Measurements from ENCODE around the gene LAMA3. TPM values are rescaled to one million over a fixed set of nuclear protein-coding genes. Genes with fewer than 3 reads are reported as not detected.

LAMA3 gene
- total and polyA plus RNA-seq, 2 donors from 2014 or later = 4.4 to 66.0 TPM

- H3K9me3 ChIP-seq (ENCODE audit: control insufficient read depth in 2 of 3, insufficient read depth in 1 of 3, low read length in 3 of 3) = no peaks in the 10 kb centered on the region
- TF ChIP-seq CTCF (IDR thresholded peaks at IDR 0.05; ENCODE audit: borderline replicate concordance, extremely low read depth, insufficient read depth) = no peak
- H3K4me1 ChIP-seq (ENCODE audit: control insufficient read depth in 2 of 3, insufficient read depth in 2 of 3, low read depth in 1 of 3, low read length in 3 of 3) = no peaks in the 10 kb centered on the region
- FAIRE-seq (no peak), DNase-seq (no peak)
- intact Hi-C loops (cut with DNase I) = no loop called here
- H3K4me3 ChIP-seq (ENCODE audit: low read length in 3 of 3) = no peak overlapping the region
- H3K36me3 ChIP-seq (ENCODE audit: control insufficient read depth in 2 of 3, insufficient read depth in 3 of 3, low read length in 3 of 3) = no peaks in the 10 kb centered on the region
- H3K9ac ChIP-seq (ENCODE audit: low read length in 3 of 3) = no peak overlapping the region
- H3K27ac ChIP-seq (ENCODE audit: low read depth in 2 of 2, low read length in 2 of 2) = no peak overlapping the region
- H3K27me3 ChIP-seq (ENCODE audit: control insufficient read depth, insufficient read depth, low read length) = no peaks in the 10 kb centered on the region
Observed at GRCh38 chr18:23950644-23951043, 261.4 kb downstream of the LAMA3 start.

DNA sequence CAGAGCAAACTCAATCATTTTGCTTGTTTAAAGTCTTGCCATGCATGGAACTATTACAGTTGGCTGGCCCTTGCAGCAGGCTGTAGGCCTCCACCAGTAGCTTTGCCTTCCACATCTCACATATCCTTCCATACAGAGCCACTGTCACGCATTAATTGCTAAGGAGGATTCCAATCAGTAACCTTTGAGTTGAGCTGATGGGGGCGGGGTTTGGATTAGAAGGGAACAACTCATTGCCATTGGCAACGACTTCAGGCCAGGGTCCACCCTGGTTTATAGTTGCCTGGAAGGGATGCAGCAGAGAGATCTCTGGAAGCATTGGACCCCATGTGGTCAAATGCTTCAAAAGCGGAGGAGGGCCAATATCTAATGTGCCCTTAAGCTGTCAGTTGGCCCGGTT is 262.0 kb downstream of the LAMA3 start:
- no peak overlapping the region for H3K9ac ChIP-seq (ENCODE audit: low read length in 3 of 3)
- H3K27me3 ChIP-seq (ENCODE audit: control insufficient read depth, insufficient read depth, low read length) = no peaks in the 10 kb centered on the region
- H3K4me1 ChIP-seq (ENCODE audit: control insufficient read depth in 2 of 3, insufficient read depth in 2 of 3, low read depth in 1 of 3, low read length in 3 of 3) = no peaks in the 10 kb centered on the region
- no peak for FAIRE-seq
- no peaks in the 10 kb centered on the region for H3K9me3 ChIP-seq (ENCODE audit: control insufficient read depth in 2 of 3, insufficient read depth in 1 of 3, low read length in 3 of 3)
- intact Hi-C loops (cut with DNase I) = no loop called here
- H3K4me3 ChIP-seq (ENCODE audit: low read length in 3 of 3) = no peak overlapping the region
- no peak for DNase-seq
- H3K36me3 ChIP-seq (ENCODE audit: control insufficient read depth in 2 of 3, insufficient read depth in 3 of 3, low read length in 3 of 3) = no peaks in the 10 kb centered on the region
- TF ChIP-seq CTCF (IDR thresholded peaks at IDR 0.05; ENCODE audit: borderline replicate concordance, extremely low read depth, insufficient read depth) = no peak
- H3K27ac ChIP-seq (ENCODE audit: low read depth in 2 of 2, low read length in 2 of 2) = no peak overlapping the region

DNA sequence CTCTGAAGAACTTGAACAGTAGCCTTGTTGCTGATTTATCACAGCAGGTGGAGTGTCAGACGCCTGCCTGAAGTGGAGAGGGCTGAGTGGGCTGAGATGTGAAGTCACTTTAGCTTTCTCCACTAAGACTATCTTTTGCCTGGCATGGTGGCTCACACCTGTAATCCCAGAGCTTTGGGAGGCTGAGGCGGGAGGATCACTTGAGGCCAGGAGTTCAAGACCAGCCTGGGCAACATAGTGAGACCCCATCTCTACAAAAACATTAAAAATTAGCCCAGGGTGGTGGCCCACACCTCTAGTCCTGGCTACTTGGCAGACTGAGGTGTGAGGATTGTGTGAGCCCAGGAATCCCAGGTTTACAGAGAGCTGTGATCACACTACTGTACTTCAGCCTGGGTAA is 264.7 kb downstream of the LAMA3 start:
- H3K36me3 ChIP-seq (ENCODE audit: control insufficient read depth in 2 of 3, insufficient read depth in 3 of 3, low read length in 3 of 3) = no peaks in the 10 kb centered on the region
- peaks cover 0 to 4% (median 0%) of the 10 kb centered on the region in 3 donors for H3K4me1 ChIP-seq (ENCODE audit: control insufficient read depth in 2 of 3, insufficient read depth in 2 of 3, low read depth in 1 of 3, low read length in 3 of 3)
- no peaks in the 10 kb centered on the region for H3K9me3 ChIP-seq (ENCODE audit: control insufficient read depth in 2 of 3, insufficient read depth in 1 of 3, low read length in 3 of 3)
- H3K9ac ChIP-seq (ENCODE audit: low read length in 3 of 3) = no peak overlapping the region
- DNase-seq (no peak), FAIRE-seq (no peak)
- intact Hi-C loops (cut with DNase I) = no loop called here
- H3K4me3 ChIP-seq (ENCODE audit: low read length in 3 of 3) = no peak overlapping the region
- H3K27ac ChIP-seq (ENCODE audit: low read depth in 2 of 2, low read length in 2 of 2) = no peak overlapping the region
- H3K27me3 ChIP-seq (ENCODE audit: control insufficient read depth, insufficient read depth, low read length) = no peaks in the 10 kb centered on the region
- TF ChIP-seq CTCF (IDR thresholded peaks at IDR 0.05; ENCODE audit: borderline replicate concordance, extremely low read depth, insufficient read depth) = no peak

- DNase-seq = no peak
- H3K27ac ChIP-seq (ENCODE audit: low read depth in 2 of 2, low read length in 2 of 2) = no peak overlapping the region
- H3K27me3 ChIP-seq (ENCODE audit: control insufficient read depth, insufficient read depth, low read length) = no peaks in the 10 kb centered on the region
- no peak for TF ChIP-seq CTCF (IDR thresholded peaks at IDR 0.05; ENCODE audit: borderline replicate concordance, extremely low read depth, insufficient read depth)
- FAIRE-seq = no peak
- H3K9me3 ChIP-seq (ENCODE audit: control insufficient read depth in 2 of 3, insufficient read depth in 1 of 3, low read length in 3 of 3) = no peaks in the 10 kb centered on the region
- intact Hi-C loops (cut with DNase I) = no loop called here
- H3K4me3 ChIP-seq (ENCODE audit: low read length in 3 of 3) = no peak overlapping the region
- no peak overlapping the region for H3K9ac ChIP-seq (ENCODE audit: low read length in 3 of 3)
- H3K4me1 ChIP-seq (ENCODE audit: control insufficient read depth in 2 of 3, insufficient read depth in 2 of 3, low read depth in 1 of 3, low read length in 3 of 3) = peaks cover 0 to 4% (median 0%) of the 10 kb centered on the region in 3 donors
- no peaks in the 10 kb centered on the region for H3K36me3 ChIP-seq (ENCODE audit: control insufficient read depth in 2 of 3, insufficient read depth in 3 of 3, low read length in 3 of 3)
Observed at GRCh38 chr18:23956483-23956882, 267.2 kb downstream of the LAMA3 start.
